Raji (cell line): ENCODE results near the gene HIC1.

Experiments
- POLR2A ChIP-seq: IDR thresholded peaks from 2 replicates; pipeline ENCODE4 v1.6.1; 2011; ENCODE audit warnings: low read depth, low read length, control low read depth; ENCODE audit not compliant: insufficient read depth

Gene HIC1, protein sequence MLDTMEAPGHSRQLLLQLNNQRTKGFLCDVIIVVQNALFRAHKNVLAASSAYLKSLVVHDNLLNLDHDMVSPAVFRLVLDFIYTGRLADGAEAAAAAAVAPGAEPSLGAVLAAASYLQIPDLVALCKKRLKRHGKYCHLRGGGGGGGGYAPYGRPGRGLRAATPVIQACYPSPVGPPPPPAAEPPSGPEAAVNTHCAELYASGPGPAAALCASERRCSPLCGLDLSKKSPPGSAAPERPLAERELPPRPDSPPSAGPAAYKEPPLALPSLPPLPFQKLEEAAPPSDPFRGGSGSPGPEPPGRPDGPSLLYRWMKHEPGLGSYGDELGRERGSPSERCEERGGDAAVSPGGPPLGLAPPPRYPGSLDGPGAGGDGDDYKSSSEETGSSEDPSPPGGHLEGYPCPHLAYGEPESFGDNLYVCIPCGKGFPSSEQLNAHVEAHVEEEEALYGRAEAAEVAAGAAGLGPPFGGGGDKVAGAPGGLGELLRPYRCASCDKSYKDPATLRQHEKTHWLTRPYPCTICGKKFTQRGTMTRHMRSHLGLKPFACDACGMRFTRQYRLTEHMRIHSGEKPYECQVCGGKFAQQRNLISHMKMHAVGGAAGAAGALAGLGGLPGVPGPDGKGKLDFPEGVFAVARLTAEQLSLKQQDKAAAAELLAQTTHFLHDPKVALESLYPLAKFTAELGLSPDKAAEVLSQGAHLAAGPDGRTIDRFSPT

DNA sequence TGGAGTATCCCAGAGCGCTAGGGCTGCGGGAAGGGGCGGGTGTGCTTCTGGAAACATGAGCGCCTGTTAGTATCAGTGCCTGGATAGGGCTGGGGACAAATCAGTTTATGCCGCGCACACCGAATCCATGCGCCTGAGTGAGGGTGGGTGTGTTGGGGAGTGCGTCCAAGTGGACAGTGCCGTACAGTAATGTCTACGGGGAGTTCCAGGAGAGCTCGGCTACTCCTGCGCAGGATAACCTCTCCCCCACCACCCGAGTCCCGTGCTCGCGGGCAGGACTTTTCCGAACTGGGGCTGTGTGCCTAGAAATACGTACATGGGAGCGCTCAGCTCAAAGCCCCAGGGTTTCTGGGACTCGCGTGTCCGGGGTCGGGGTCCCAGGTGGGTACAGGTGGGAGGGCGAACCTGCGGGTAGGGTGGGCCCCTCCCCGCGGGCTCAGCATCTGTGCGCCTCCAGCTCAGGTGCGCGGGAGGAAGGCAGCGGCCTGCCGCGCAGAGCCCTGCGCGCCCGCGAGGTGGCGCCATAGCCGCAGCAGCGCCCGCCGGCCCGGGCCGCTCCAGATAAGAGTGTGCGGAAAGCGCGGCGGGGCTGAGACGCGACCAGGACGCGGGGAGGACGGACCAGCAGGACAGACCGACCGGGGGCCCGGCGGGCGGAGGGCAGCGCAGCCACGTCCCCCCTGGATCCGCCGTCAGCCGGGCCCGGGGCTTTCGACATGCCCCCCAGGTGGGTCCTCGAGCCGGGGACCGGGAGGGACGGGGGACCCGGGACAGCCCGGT, at the start of gene HIC1:
Gene HIC1, plus strand, starts transcription at position 592 of the 780 bp plus-strand sequence. CDS start 1,588 bp downstream, outside the sequence.
- TF ChIP-seq POLR2A, result peak; percentile 42; the same call in 1 of the 2 replicates

DNA sequence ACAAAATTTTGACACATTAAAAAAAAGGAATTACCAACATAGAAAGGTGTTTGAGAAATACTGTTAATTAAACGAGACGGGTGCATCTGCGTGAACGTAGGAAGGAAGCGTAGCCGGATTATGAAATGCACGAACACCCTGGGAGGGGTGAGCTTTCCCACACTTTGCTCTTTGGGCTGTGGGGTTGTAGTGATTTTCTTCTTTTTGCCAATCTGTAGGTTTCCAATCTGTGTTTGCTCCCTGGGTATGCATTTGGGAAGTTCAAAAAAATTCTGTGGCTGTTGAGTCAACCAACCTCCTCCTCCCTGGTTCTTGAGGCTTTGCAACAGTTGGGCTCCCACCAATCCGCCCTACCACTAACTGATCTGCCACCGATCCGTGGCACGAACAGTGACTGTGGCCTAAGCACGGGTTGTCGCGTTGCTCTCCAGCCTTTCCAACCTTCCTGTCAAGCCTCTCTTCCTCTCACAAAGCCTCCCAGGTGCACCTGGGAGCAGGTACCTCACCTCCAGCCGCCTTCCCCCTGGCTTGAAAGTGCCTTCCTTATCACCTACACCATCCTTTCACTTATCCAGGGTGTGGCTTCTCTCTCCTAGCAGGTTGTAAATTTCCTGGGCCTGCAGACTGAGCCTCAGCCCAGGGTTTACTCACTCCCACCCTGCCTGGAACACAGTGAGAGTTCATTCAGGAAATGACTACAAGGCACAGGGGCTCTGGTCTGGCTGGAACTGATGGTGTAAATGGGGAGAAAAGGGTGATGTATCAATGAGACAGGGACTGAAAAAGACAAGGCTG, 46.4 kb upstream of the HIC1 start:
- no peak for TF ChIP-seq POLR2A

DNA sequence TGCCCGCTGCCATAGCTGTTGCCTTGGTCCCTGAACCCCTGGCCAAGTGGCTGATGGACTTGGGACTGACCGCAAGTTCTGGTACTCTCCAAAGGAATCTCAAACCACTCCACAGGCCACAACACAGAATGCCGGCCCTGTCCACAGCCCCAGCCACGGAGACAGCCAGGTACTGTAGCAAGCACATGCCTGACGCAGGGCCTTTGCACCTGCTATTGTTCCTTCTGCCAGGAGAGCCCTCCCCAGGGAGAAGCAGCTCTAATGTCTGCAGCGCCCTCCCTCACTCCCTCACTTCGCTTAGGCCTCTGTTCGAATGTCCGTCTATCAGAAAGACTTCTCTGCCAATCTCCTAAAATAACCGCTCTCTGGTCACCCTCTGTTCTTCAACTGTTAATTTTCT, 45.2 kb upstream of the HIC1 start:
- no peak for TF ChIP-seq POLR2A

DNA sequence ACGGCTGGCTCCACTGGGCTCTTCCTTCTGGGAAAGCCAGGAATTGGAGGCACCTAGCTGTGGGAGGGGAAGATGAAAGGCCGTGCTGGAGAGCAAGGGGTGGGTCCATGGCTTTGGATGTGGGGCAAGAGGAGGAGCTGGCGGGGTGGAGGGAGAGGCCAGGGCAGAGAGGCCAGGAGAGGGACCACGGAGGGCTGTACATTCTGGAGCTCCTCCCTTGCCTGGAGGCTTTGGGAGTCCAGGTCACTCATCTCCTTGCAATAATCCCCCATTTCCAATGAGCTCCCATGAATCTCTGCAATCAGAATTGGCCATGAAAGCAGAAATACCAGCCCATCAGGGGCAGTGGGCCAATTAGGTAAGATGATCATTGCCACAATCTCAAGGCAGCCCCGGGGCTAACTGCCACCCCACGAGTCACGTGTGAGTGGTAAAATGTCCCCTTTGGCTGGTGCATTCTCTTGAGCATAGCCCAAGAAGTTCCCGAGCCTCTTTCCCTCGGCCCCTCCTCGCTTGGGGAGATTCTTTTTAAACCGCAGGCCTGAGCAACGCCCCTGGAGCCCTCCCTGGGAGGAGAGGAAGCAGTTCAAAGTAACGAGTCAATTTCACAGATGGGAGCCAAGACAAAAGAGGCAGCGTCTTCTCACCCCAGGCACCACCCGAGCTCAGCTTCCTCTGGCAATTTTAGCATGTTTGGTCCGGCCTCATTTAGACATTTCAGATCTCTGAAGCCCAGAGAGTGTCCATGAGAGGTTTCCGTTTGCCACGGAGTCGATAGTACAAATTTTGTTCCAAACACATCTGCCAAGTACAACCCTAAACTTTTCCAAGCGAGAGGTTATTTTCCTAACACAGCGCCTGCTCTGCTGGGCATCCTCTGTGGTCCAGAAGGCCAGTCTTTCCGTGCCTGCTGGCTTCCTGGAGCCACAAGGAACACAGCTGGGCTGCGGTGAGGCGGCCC, 43.2 kb upstream of the HIC1 start:
- no peak for TF ChIP-seq POLR2A

DNA sequence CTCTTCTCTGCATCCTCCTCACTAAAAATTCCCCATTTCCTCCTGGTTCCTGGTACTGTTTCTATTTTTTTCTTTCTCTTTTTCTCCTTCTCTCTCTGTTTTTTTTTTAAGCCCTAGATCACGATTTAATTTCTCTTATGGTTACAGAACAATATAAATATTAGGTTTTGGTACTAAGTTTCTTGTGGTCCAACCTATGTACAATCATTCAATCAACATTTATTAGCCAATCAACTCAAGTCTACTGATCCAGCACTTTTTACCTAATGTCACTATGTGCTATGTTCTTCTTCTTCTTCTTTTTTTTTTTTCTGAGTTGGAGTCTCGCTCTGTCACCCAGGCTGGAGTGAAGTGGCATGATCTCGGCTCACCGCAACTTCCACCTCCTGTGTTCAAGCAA, 42.4 kb upstream of the HIC1 start:
- TF ChIP-seq POLR2A, result no peak

DNA sequence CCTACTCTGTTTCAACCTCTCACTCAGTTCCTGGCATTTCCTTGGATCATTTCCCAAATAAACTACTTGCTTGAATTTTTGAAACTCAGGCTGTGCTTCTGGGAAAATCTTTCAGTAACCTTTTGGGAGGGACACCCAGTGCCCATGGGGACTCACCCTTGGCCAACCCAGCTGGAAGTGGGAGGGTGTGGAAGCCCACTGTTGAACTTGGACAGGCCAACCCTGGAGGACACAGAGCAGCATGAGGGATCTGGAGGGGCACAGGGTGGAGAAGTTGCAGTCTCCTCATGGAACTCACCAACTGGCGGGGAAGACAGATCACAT, 40.9 kb upstream of the HIC1 start:
- TF ChIP-seq POLR2A, result no peak

DNA sequence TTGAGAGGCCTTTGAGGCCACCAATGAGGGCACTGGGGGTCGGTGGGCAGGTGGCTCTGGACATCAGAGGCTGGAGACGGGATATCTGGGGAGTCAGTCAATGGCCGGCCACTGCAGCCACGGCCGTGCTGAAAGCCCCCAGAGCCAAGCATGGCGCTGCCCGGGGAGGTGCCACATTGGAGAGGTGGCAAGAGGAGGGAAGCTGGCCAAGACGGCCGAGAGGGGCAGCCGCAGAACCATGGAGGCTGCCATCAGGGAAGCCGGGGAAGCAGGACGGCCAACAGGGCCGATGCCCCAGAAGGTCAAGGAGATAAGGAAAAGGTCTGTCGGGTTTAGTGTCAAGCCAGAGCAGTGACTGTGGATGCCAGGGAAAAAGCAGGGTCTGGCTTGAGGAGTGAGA, 39.6 kb upstream of the HIC1 start:
- no peak for TF ChIP-seq POLR2A

DNA sequence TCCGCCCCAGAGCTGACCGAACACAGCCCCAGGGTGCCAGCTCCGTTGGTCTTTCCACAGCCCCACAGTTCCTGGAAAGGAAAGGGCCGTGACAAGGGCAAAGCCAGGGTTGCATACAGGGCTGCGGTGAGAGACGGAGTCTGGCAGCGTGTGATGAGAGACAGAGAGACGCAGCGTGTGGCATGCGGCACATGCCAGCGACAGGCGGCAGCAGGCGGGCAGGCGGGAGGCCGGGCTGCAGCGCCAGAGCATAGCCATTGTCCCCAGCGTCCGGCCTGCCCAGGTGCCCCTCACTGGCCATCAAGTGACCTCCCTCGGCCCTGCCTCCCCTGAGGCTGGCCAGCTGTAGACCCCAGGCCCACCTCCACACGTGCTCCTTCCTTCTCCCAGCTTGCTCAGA, 38.4 kb upstream of the HIC1 start:
- no peak for TF ChIP-seq POLR2A

DNA sequence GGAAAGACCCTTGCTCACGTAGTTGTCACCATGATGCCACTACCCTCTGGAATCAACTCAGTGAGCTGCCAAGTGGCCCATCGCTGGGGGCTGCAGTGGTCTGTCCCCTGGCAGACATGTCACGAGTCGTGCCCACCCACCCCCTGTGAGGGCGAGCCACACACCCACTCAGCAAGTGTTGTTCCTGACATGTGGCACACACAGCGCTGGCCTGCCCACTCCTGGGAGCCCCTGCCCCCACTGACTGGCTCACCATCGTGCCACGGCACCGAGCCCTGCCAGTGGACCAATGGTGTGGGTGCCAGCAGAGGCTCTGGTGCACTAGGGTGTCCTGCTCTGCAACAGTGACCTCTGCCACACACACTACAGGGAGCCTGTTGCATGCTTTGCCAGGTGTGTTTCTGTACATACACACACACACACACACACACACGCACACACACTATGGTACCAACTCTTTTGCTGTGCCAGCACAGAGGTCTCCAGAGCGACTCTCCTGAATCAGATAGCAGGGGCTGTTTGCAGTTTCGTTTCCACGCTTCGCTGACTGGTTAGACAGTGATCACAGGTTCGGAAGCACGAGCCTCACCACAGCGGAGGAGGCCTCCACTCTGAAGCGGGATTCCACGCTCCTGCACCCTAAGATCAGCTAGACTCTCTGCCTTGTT, 37.5 kb upstream of the HIC1 start:
- no peak for TF ChIP-seq POLR2A

DNA sequence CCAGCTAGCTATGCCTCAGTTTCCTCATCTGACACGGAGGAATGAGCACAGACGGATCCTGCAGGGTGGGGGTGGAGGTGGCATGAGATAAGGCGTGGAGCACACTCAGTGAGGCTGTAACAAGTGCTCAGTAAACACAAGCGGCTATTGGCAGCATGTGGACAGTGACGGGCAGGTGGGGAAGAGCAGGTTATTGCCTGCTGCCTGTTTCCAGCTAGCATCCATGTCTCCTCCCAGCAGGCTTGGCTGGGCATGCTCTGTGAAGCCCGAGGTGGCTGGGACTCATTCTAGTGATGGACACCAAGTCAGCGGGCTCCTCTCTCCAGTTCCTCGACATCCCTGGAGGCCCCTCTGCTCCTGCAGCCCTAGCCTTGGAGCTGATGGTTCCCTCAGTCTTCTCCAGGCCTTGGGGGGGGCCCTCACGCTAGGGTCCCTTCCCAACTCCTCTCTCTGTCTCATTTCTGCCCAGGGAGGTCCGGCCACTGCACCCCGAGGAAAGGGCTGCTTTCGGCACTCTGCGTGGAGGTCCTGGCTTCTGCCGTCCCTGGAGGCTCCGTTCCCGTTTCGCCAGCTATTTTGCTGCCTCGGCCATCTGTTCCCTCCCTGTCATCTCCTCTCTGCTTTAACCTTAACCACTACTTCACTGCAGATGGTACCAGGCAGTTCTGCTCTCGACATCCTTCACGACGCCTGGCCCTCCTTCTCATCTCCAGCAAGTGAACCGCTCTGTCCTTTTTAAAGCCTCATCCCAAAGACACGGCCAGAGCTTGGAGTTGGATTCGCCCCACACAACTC, 36.0 kb upstream of the HIC1 start:
- no peak for TF ChIP-seq POLR2A

DNA sequence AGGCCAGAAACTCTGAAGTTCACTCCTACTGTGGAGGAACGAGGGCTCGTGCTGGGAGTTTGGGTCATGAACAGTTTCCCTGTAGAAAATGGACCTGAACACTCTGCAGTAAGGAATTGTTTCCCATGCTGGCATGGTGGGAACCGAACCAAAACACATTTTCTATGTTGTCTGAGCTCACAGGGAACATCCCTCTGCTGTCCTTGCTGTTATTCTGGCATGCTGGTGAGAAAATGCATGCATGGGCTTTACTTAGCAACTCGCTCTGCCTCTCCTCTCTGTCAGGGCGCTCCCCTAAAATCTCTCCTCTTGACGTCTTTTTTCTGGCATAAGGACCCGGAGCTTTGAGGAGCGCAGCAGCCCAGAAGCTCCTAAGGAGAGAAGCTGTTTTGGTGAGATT, 35.2 kb upstream of the HIC1 start:
- no peak for TF ChIP-seq POLR2A

DNA sequence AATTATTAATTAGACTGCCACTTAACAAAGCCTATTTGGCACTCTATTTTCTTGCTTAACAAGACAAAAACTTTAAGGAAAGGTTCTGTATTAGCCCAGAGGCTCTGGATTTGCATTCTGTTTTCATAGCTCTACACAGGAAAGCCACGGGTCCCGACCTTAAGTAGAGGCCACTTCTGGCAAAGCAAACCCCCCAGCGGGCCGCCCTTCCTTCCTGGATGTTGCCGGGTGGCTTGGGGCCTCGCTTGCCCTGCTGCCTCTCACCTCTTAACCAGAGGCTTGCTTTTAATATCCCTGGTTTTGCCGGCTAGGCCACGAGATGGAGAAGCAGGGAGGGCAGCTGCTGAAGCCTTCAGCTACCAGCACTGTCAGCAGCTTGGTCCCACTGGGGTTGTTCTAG, 34.2 kb upstream of the HIC1 start:
- no peak for TF ChIP-seq POLR2A
